Activated T-cell treated with anti-CD3 and anti-CD28 coated beads, Interleukin-2, amount 50 U/mL, for 48 hours (primary cell): ENCODE results near the gene ERBIN.
A peak's percentile ranks its signal among the peaks of the same experiment; 100 is the strongest.
"Not testable (repeated sequence)": the region's sequence is repeated elsewhere in the genome, so short reads cannot be mapped to it uniquely, and the experiment has no call there.

ENCODE experiments used
- DNase-seq, 2 experiments: peaks; one replicate each; pipeline ENCODE4 v3.0.0-alpha.2; 2020

The ERBIN gene

GRCh38 chr5:65916066-65916465 lies 10.3 kb upstream of the ERBIN start:
- no peak for DNase-seq

DNA sequence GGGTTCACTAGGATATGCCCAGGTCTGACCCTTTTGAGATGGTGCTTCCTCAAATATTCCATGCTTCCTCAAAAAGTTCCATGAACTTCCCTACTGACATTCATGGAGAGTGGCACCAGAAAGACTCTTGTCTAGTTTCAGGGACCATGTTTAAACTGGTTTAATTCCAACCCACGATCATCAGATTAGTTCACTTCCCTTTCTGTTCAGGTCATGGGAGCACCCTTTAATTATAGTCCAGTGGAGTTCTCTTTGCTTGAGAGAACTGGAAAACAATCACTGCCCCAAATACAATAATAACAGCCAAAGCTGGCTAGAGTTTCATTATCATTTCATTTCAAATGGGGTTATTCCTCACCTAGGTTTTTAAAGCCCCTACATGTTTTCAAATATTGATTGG lies 9.7 kb upstream of the ERBIN start:
- DNase-seq = no peak

GRCh38 chr5:65919773-65920172 lies 6.6 kb upstream of the ERBIN start:
- no peak for DNase-seq

GRCh38 chr5:65923339-65923738 lies 3.0 kb upstream of the ERBIN start:
- DNase-seq = no peak

DNA sequence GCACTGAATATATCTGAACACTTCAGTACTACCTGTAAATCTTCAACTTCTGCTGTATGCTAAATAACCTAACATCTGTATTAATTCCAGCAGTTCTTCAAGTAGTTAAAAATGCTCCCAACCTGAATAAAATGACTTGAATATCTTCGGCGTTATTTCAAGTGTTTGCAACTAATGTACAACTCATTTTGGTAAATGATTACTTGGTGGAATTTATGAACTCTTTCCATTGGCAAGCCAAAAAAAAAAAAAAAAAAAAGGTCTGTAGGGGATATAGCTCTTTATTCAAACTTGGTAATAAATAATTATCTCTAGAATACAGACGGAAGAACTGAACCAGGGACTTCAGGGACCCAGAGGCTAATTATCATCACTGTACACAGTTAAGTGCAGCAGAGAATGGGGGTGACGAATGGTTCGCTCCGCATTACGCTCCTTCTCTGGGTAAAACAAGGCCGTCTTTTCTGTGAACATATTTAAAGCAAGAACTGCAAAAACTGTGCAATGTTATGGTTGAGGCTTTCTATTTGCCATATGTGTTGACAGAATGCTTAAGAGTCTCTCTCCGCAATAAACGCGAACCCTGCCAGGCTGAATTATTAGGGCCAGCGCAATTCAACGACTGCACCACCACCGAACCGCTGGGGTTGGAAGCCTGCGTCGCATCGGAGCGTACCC lies 1.9 kb upstream of the ERBIN start:
- DNase-seq = no peak

- DNase-seq = peak; percentile 79 to 83
These were observed 1.3 kb upstream of the ERBIN start for GRCh38 chr5:65925044-65925600.

DNA sequence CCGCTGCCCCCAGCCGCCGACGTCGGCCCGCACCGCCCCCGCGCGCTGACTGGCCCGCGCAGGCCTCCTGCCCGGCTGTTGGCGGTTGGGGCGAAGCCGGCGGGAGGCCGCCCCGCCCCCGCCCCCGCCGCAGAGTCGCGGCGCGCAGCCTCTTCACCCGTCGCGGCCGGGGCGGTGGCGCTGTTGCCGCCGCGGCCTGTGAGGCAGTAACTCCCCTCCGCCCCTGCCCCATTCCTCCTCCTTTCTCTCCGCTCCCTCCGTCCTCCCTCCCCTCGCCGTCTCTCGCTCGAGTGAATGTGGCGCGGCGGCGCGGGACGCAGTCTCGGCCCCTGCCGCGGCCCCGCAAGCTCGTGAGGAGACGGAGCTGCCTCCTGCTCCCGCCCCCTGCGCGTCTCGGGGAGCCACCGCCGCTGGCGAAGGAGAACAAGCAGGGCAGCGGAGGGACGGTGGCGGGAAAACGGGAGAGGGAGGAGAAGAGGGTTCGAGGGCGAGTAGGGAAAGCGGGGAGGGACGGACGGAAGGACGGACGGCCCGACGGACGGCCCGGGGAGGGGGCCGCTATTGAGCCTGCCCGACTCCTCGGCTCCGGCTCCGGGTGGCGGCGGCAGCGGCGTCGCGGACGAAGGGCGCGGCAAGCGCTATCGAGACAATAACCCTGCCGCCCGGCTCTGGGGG lies 637 bp upstream of the ERBIN start:
- peak; percentile 81 to 82 for DNase-seq

DNA sequence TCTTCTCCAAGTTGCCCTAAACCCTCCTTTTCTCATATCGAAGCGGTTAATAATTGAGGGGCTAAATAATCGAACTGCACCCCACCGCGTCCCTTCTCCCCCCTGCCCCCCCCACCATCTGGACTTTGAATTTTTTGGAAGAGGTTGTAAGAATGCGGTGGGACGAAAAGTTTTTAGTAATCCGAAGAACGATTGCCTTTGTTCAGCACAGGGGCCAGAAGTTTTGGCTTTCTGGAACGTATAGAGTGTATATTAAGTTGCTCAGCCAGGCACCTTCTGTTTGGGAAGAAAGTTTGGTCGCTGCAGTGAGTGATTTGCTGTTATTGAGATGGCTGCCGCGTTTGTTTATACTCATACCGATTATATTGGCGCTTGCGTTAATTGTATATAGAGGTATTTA lies 518 bp downstream of the ERBIN start:
- peak in 1 of 2 experiments; percentile 32 for DNase-seq

GRCh38 chr5:65927503-65928321 lies 1.3 kb downstream of the ERBIN start:
- DNase-seq = no peak

GRCh38 chr5:65928322-65928752 lies 2.0 kb downstream of the ERBIN start:
- DNase-seq = no peak

- no peak for DNase-seq
These were observed 2.5 kb downstream of the ERBIN start for GRCh38 chr5:65928860-65929259.

DNA sequence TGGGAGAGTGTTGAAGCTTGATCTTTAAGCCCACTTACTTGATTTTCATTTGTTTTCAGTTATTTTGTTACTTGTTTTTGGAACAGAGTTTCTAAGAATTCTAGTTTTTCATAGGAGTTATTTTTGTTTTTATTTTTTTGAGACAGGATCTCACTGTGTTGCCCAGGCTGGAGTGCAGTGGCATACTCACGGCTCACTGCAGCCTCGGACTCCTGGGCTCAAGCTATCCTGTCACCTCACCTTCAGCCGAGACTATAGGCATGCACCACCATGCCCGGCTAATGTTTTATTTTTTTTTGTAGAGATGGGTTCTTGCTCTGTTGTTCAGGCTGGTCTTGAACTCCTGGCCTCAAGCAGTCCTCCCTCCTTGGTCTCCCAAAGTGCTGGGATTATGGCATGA lies 6.3 kb downstream of the ERBIN start:
- no peak for DNase-seq

GRCh38 chr5:65933295-65933694 lies 6.9 kb downstream of the ERBIN start:
- no peak for DNase-seq

- no peak for DNase-seq
These were observed 11.9 kb downstream of the ERBIN start for GRCh38 chr5:65938256-65938655.

DNA sequence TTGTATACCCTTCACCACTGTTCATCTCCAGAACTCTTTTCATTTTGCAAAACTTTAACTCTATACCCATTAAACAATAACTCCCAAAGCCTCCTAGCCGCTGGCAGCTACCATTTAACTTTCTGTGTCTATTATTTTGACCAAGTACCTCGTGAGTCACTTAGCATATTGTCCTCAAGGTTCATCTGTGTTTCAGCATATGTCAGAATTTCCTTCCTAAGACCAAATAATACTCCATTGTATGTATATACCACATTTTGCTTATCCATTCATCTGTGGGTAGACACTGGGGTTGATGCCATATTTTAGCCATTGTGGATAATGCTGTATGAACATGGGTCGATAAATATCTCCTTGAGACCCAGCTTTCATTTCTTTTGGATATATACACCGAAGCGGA lies 17.4 kb downstream of the ERBIN start:
- no peak for DNase-seq

DNA sequence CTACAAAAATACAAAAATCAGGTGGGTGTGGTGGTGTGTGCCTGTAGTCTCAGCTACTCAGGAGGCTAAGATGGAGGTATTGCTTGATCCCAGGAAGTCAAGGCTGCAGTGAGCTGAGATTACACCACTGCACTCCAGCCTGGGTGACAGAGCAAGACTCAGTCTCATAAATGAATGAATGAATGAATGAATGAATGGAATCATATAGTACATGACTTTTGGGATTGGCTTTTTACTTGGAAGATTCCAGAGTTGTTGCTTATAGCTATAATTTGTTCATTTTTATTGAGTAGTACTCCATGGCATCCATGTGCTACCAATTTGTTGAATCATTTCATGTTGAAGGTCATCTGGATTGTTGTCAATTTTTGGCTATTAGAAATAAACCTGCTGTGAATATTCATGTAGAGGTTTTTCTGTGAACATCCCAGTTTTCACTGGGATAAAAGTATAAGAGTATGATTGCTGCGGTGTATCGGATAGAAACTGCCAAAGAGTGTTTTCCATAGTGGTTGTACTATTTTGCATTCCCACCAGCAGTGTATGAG lies 19.9 kb downstream of the ERBIN start:
- no peak for DNase-seq

DNA sequence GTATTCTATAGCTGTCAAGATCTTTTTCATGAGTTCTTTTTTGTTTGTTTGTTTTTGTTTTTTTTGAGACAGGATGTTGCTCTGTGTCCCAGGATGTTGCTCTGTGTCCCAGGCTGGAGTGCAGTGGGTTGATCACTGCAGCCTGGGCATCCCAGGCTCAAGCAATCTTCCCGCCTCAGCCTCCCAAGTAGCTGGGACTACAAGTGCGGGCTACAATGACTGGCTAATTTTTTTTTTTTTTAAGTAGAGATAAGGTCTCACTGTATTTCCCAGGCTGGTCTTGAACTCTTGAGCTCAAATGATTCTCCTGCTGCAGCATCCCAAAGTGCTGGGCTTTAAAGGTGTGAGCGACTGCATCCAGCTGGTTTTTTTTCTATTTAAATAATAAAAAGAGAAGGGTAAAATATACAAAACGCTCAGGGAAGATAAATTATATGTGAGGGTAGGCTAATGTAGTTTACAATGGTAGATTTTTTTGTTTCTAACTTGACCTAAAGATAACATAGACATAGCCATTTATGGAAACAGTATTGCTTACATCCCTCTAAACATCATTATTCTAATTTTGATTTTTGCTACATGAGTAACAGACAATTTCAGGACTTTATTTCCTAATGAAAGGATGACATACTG lies 21.9 kb downstream of the ERBIN start:
- DNase-seq = no peak

GRCh38 chr5:65951330-65951729 lies 25.0 kb downstream of the ERBIN start:
- no peak for DNase-seq

DNA sequence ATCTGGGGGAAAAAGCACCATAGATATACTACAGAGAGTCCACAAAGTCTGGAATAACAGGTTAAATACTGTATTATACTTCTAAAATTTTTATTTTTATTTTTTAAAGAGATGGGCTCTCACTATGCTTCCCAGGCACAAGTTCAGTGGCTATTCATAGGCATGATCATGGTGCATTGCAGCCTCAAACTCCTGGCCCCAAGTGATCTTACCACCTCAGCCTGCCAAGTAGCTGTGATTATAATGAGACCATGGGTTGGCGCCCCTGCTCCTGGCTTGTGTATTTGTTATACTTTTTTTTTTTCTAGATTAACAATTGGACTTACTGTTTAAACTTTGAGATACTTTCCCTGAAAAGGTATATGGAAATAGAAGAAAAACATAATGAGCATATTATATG lies 25.9 kb downstream of the ERBIN start:
- DNase-seq = no peak

DNA sequence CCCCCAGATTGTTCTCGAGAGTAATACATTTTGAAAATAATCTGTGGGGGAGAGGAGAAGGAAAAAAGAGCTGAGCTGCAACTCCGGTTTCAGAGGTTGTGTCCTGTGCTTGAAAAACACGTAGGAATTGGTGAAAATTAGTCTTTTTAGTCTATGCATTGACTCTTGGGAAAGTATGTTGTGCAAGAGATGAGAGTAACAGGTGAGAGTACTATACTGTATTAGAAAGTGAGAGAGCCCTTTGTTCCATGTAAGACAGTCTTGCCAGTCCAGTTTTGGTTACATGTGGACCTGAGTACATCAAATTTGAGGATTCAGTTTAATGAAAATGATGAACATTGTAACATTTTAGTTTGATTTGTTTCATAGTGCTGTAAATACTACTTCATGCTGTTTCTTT lies 27.8 kb downstream of the ERBIN start:
- DNase-seq = no peak

DNA sequence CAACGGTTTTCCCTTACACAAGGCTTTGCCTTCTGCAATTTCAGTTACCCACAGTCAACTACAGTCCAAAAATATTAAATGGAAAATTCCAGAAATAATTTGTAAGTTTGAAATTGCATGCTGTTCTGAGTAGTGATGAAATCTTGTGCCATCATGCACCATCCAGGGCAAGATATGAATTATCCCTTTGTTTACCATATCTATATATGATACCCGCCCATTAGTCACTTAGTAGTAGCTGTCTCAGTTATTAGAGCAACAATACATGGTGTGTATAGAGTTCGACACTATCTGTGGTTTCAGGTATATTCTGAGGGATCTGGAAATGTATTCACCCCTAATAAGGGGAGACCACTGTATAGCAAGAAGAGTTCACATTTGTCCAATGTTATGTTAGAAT lies 29.4 kb downstream of the ERBIN start:
- no peak for DNase-seq

DNA sequence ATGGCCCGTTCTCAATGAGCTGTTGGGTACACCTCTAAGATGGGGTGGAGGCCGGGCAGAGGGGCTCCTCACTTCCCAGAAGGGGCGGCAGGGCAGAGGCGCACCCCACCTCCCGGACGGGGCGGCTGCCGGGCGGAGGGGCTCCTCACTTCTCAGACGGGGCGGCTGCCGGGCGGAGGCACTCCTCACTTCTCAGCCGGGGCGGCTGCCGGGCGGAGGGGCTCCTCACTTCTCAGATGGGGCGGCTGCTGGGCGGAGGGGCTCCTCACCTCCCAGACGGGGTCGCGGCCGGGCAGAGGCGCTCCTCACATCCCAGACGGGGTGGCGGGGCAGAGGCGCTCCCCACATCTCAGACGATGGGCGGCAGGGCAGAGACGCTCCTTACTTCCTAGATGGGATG lies 31.3 kb downstream of the ERBIN start:
- DNase-seq = not testable (repeated sequence)

GRCh38 chr5:65961633-65962032 lies 35.3 kb downstream of the ERBIN start:
- DNase-seq = no peak
